Activated CD8-positive, alpha-beta T cell treated with anti-CD3 and anti-CD28 coated beads, Interleukin-2, amount 10 ng/mL, durations not matched to agents 7 days and 5 days (primary cell): ENCODE measurements around the gene GUCY1A1. TPM values are rescaled to one million over a fixed set of nuclear protein-coding genes. Genes with fewer than 3 reads are reported as not detected.
"Not testable (repeated sequence)": the region's sequence is repeated elsewhere in the genome, so short reads cannot be mapped to it uniquely, and the experiment has no call there.

Experiments used
- ATAC-seq: fragments of 150-1000 bp; cut with Tn5 transposase; one replicate; pipeline ENCODE4 v1.10.0; 2021; ENCODE audit warnings: moderate library complexity
- CTCF ChIA-PET: fragments of 350-600 bp; sonication (Branson Sonifier 250); formaldehyde crosslinking; loops from one replicate; lab custom pipeline; 2021; ENCODE audit warnings: antibody characterized with exemption; lab: Charles Lee
- POLR2A ChIA-PET: fragments of 350-600 bp; sonication (Branson Sonifier 250); formaldehyde crosslinking; loops from one replicate; lab custom pipeline; 2021; ENCODE audit warnings: antibody characterized with exemption; lab: Charles Lee
- DNase-seq: peaks from one replicate; pipeline ENCODE4 v3.0.0-alpha.2; 2020
- H3K27ac Mint-ChIP-seq: one replicate; pipeline ENCODE4 v1.8.0; 2021; ENCODE audit warnings: mild to moderate bottlenecking, mixed read lengths
- H3K27me3 Mint-ChIP-seq: one replicate; pipeline ENCODE4 v1.8.0; 2021; ENCODE audit warnings: low read depth, mixed read lengths
- H3K36me3 Mint-ChIP-seq: one replicate; pipeline ENCODE4 v1.8.0; 2021; ENCODE audit warnings: low read depth, mixed read lengths
- H3K4me1 Mint-ChIP-seq: one replicate; pipeline ENCODE4 v1.8.0; 2021; ENCODE audit warnings: low read depth, mixed read lengths
- H3K4me3 Mint-ChIP-seq: one replicate; pipeline ENCODE4 v1.8.0; 2021; ENCODE audit warnings: mild to moderate bottlenecking, mixed read lengths
- H3K9me3 Mint-ChIP-seq: one replicate; pipeline ENCODE4 v1.8.0; 2022; ENCODE audit warnings: mixed read lengths; ENCODE audit not compliant: insufficient read depth
- total RNA-seq, 2 experiments: library from RNA; stranded (reverse); gene quantifications; one replicate each; pipeline ENCODE4 v1.2.3, GENCODE V29; 2021

The GUCY1A1 gene
- total RNA-seq, 2 experiments from 2014 or later: 0.21 to 0.24 TPM

DNA sequence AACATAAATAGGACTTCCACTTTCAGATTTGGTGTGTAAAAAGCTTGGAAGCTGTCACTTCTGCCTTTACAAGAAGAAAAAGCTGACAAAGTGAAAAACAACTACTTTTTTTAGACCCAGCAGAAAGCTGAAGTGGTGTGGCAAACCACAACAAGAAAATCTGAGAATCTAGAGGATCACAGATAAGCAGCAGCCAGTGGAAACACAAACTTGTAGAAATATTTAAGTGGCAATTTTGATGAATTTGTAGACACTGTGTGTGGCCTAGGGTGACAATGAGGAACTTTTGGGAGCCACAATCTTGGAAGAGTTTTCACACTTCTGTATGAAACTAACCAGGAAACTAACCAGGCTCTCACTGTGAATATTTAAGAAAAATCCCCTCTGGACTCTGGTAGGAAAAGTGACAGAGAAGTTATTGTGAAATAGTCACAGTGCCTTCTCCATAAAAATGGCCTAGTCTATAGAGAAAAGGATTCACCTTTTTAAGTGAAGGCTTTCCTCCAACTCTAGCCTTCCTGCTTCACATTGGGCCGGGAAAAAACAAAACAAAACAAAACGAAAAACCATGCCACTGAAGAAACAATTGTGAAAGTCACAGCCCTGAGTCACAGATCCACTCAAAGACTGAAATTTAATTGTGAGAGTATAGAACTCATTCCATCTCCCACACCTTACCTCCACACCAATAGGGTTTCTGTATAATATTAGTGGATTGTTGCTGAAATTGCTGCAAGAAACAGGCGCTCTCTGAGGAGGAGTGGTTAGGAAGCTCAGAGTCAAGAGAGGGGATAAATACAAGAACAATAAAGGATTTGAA, 26.7 kb upstream of the GUCY1A1 start:
- Mint-ChIP-seq H3K4me3 (no peak overlapping the region), H3K27ac (no peak overlapping the region), H3K36me3 (no peaks in the 10 kb centered on the region), H3K9me3 (no peaks in the 10 kb centered on the region), H3K4me1 (peaks cover 19% of the 10 kb centered on the region), H3K27me3 (peaks cover 6% of the 10 kb centered on the region)
- ChIA-PET CTCF (no interaction called here), POLR2A (no interaction called here)
- ATAC-seq: peak; percentile 61
- peak; percentile 22 for DNase-seq

DNA sequence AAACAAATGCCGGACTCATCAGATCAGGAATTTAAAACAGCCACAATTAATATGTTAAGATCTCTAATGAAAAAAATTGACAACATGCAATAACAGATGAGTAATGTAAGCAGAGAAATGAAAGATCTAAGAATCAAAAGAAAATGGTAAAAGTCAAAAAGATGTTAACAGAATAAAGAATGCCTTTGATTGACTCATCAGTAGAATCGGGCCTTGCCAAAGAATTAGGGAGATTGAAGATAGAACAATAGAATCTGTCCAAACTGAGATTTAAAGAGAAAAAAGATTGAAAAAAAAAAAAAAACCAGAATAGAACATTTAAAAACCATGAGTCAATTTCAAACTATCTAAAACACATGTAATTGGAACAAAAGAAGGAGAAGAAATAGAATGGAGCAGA, 25.9 kb upstream of the GUCY1A1 start:
- POLR2A ChIA-PET: no interaction called here
- Mint-ChIP-seq H3K27me3 (peaks cover 6% of the 10 kb centered on the region), H3K27ac (no peak overlapping the region), H3K4me1 (peaks cover 19% of the 10 kb centered on the region), H3K4me3 (no peak overlapping the region), H3K36me3 (no peaks in the 10 kb centered on the region), H3K9me3 (no peaks in the 10 kb centered on the region)
- ATAC-seq (no peak), DNase-seq (no peak)
- CTCF ChIA-PET: no interaction called here

DNA sequence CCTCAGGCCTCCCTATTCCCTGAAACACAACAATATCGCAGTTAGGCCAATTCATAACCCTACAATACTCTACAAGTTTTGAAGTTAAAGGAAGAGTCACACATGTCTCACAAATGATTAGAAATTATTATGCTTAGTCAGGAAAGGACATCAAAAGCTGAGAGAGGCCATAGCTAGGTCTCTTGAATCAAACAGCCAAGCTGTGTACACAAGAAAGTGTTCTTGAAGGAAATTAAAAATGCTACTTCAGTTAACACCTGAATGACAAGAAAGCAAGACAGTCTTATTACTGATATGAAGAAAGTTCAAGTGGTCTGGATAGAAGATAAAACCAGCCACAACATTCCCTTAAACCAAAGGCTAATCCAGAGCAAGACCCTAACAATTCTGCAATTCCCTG, 23.6 kb upstream of the GUCY1A1 start:
- Mint-ChIP-seq H3K9me3 (no peaks in the 10 kb centered on the region), H3K36me3 (no peaks in the 10 kb centered on the region), H3K27ac (no peak overlapping the region), H3K4me3 (no peak overlapping the region), H3K4me1 (peaks cover 19% of the 10 kb centered on the region), H3K27me3 (peaks cover 6% of the 10 kb centered on the region)
- no peak for ATAC-seq
- no peak for DNase-seq
- ChIA-PET CTCF (no interaction called here), POLR2A (no interaction called here)

DNA sequence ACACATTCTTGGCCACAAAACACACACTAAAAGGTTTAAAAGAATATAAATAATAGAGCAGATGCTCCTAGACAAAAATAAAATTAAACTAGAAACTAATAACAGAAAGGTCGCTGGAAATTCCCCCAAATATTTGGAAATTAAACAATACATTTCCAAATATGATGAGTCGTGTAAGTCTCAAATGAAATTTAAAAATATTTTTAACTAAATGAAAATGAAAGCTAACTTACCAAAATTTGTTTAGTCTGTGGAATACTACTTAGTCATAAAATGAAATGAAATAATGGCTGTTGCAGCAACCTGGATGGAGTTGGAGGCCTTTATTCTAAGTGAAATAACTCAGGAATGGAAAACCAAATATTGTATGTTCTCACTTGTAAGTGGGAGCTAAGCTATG, 20.6 kb upstream of the GUCY1A1 start:
- ATAC-seq: no peak
- Mint-ChIP-seq H3K9me3 (no peaks in the 10 kb centered on the region), H3K36me3 (no peaks in the 10 kb centered on the region), H3K27me3 (peaks cover 6% of the 10 kb centered on the region), H3K27ac (no peak overlapping the region), H3K4me1 (no peaks in the 10 kb centered on the region), H3K4me3 (no peak overlapping the region)
- ChIA-PET POLR2A (no interaction called here), CTCF (no interaction called here)
- DNase-seq: no peak

DNA sequence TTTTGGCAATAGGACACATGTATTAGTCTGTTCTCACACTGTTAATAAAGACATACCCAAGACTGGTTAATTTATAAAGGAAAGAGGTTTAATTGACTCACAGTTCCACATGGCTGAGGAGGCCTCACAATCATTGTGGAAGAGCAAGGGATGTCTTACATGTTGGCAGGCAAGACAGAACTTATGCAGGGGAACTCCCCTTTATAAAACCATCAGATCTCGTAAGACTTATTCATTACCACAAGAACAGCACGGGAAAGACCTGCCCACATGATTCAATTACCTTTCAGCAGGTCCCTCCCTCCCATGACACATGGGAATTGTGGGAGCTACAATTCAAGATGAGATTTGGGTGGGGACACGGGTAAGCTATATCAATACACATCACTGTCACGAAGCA, 15.9 kb upstream of the GUCY1A1 start:
- H3K4me3 Mint-ChIP-seq, DNase-seq, H3K27me3 Mint-ChIP-seq, H3K27ac Mint-ChIP-seq, POLR2A ChIA-PET, H3K4me1 Mint-ChIP-seq, ATAC-seq, CTCF ChIA-PET, H3K9me3 Mint-ChIP-seq, H3K36me3 Mint-ChIP-seq: not testable (repeated sequence)

GRCh38 chr4:155653052-155653451, 13.6 kb upstream of the GUCY1A1 start:
- H3K4me1 Mint-ChIP-seq: no peaks in the 10 kb centered on the region
- DNase-seq: no peak

DNA sequence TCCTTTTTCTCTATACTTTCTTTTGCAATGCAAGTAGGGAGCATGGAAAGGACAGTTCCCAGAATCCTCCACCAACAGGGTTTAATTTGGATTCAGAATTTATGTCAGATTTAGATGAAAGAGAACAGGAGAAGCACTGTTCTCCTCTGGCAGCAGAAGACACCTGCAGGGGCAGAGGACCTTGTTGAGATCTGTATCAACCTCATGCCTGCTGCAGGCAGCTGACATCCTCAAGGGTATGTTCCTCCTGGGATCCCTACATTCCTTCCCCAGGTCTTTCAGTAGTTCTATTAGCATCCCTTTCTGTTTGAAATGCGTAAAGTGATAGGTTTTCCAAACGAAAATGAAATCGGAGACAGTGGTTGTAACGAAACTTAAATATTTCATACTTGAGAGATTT, 10.6 kb upstream of the GUCY1A1 start:
- no peak for ATAC-seq
- no peaks in the 10 kb centered on the region for H3K4me1 Mint-ChIP-seq
- H3K4me3 Mint-ChIP-seq: no peak overlapping the region
- ChIA-PET CTCF (no interaction called here), POLR2A (no interaction called here)
- H3K36me3 Mint-ChIP-seq: no peaks in the 10 kb centered on the region
- H3K27ac Mint-ChIP-seq: no peak overlapping the region
- H3K9me3 Mint-ChIP-seq: peaks cover 3% of the 10 kb centered on the region
- peaks cover 9% of the 10 kb centered on the region for H3K27me3 Mint-ChIP-seq
- no peak for DNase-seq

More at GRCh38 chr4:155653052-155653451, 13.6 kb upstream of the GUCY1A1 start:
- Mint-ChIP-seq H3K27ac (no peak overlapping the region), H3K9me3 (peaks cover 3% of the 10 kb centered on the region), H3K27me3 (peaks cover 6% of the 10 kb centered on the region), H3K4me3 (no peak overlapping the region), H3K36me3 (no peaks in the 10 kb centered on the region)
- ChIA-PET CTCF (no interaction called here), POLR2A (no interaction called here)
- no peak for ATAC-seq

GRCh38 chr4:155657169-155657568, 9.5 kb upstream of the GUCY1A1 start:
- no peak overlapping the region for H3K4me3 Mint-ChIP-seq
- H3K9me3 Mint-ChIP-seq: peaks cover 3% of the 10 kb centered on the region
- H3K36me3 Mint-ChIP-seq: no peaks in the 10 kb centered on the region
- no peak for DNase-seq
- POLR2A ChIA-PET: no interaction called here
- H3K27me3 Mint-ChIP-seq: peaks cover 12% of the 10 kb centered on the region
- CTCF ChIA-PET: no interaction called here
- ATAC-seq: no peak
- no peak overlapping the region for H3K27ac Mint-ChIP-seq
- H3K4me1 Mint-ChIP-seq: no peaks in the 10 kb centered on the region

- H3K27ac Mint-ChIP-seq: no peak overlapping the region
- H3K4me3 Mint-ChIP-seq: no peak overlapping the region
- ATAC-seq (no peak), DNase-seq (no peak)
- H3K4me1 Mint-ChIP-seq: no peaks in the 10 kb centered on the region
- H3K27me3 Mint-ChIP-seq: peaks cover 12% of the 10 kb centered on the region
- peaks cover 3% of the 10 kb centered on the region for H3K9me3 Mint-ChIP-seq
- ChIA-PET POLR2A (no interaction called here), CTCF (no interaction called here)
- no peaks in the 10 kb centered on the region for H3K36me3 Mint-ChIP-seq
These were observed 8.5 kb upstream of the GUCY1A1 start for GRCh38 chr4:155657985-155658680.

DNA sequence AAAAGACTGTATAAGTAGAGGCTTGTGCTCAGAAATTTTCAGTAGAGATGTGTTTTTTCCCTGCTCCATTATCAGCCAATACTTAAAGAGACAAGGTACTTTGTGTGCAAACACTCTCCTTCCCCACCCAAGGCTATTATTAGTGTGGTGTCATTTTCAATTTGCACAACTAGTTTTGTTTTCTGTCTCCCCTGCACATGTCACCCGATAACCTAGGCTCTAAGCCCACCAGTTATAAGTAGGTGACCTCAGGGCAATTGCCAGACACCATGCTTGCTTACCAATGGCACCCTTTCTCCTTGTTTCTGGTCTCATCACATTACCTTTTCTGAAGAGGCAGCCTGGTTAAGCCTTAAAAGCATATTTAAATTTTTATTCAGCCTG, 8.0 kb upstream of the GUCY1A1 start:
- no peaks in the 10 kb centered on the region for H3K36me3 Mint-ChIP-seq
- ChIA-PET POLR2A (no interaction called here), CTCF (no interaction called here)
- peaks cover 3% of the 10 kb centered on the region for H3K9me3 Mint-ChIP-seq
- H3K27me3 Mint-ChIP-seq: peaks cover 12% of the 10 kb centered on the region
- no peaks in the 10 kb centered on the region for H3K4me1 Mint-ChIP-seq
- DNase-seq (no peak), ATAC-seq (no peak)
- no peak overlapping the region for H3K4me3 Mint-ChIP-seq
- H3K27ac Mint-ChIP-seq: no peak overlapping the region

- ATAC-seq: no peak
- ChIA-PET CTCF (no interaction called here), POLR2A (no interaction called here)
- no peaks in the 10 kb centered on the region for H3K36me3 Mint-ChIP-seq
- no peak for DNase-seq
- no peaks in the 10 kb centered on the region for H3K4me1 Mint-ChIP-seq
- H3K4me3 Mint-ChIP-seq: no peak overlapping the region
- H3K27me3 Mint-ChIP-seq: peaks cover 16% of the 10 kb centered on the region
- no peak overlapping the region for H3K27ac Mint-ChIP-seq
- peaks cover 3% of the 10 kb centered on the region for H3K9me3 Mint-ChIP-seq
These were observed 7.5 kb upstream of the GUCY1A1 start for GRCh38 chr4:155659176-155659575.

DNA sequence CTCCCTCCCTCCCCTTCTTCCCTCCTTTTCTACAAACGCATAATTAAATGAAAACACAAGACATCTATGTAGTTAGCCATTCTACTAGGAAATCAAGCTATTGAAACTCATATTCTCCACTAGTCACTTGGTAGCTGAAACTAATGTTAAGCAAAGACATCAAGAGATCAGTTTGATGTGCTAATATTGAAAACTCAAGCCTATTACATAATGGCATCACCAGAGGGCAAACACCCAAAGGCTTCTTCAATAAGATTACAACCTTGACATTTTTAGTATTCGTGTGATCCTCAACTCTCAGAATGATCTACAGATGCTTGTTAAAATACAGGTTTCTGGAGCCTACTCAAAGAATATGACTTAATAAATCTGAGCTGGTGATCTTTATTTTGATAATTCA, 6.2 kb upstream of the GUCY1A1 start:
- ChIA-PET POLR2A (no interaction called here), CTCF (interaction anchor here (1.6 kb wide), 1 partner anchor 11 kb away, joined by 3 read pairs; no protein-coding TSS in a partner anchor)
- H3K36me3 Mint-ChIP-seq: no peaks in the 10 kb centered on the region
- DNase-seq (no peak), ATAC-seq (no peak)
- no peak overlapping the region for H3K4me3 Mint-ChIP-seq
- peaks cover 3% of the 10 kb centered on the region for H3K9me3 Mint-ChIP-seq
- no peak overlapping the region for H3K27ac Mint-ChIP-seq
- H3K27me3 Mint-ChIP-seq: peaks cover 23% of the 10 kb centered on the region
- no peaks in the 10 kb centered on the region for H3K4me1 Mint-ChIP-seq
